Transverse colon (tissue), 4 donors: ENCODE data around the gene PKP3. TPM values are rescaled to one million over a fixed set of nuclear protein-coding genes. Genes with fewer than 3 reads are reported as not detected.

Experiments
- DNase-seq: peaks from one replicate; pipeline ENCODE4 v3.0.0-alpha.2; 2019
- H3K27ac ChIP-seq, 4 donors: fragments of 200-600 bp; sonication (generic); 2 replicates each; pipeline ENCODE4 v1.5.1; 2016 to 2018; ENCODE audit warnings: inconsistent platforms in 4 of 4
- H3K27me3 ChIP-seq: fragments of 200-600 bp; sonication (generic); 2 replicates; pipeline ENCODE4 v1.5.1; 2017; ENCODE audit warnings: inconsistent platforms
- H3K36me3 ChIP-seq, 4 donors: fragments of 200-600 bp; sonication (generic); 2 replicates each; pipeline ENCODE4 v1.5.1; 2017 to 2019; ENCODE audit warnings: inconsistent platforms in 4 of 4
- H3K4me1 ChIP-seq, 4 donors: fragments of 200-600 bp; sonication (generic); 2 replicates each; pipeline ENCODE4 v1.5.1; 2017 to 2020; ENCODE audit warnings: inconsistent platforms in 4 of 4
- H3K4me3 ChIP-seq, 4 donors: fragments of 200-600 bp; sonication (generic); 1 replicate in 1 of 4; 2 replicates in 3 of 4; pipeline versions ENCODE4 v1.5.1 to v1.6.1; 2017 to 2019; ENCODE audit warnings: inconsistent platforms in 4 of 4
- H3K9me3 ChIP-seq, 2 donors: fragments of 200-600 bp; sonication (generic); 2 replicates each; pipeline ENCODE4 v1.5.1; 2017 to 2019; ENCODE audit warnings: inconsistent platforms in 2 of 2
- CTCF ChIP-seq, 5 experiments: fragments of 200-600 bp in 3 of 5; fragments of 450-650 bp in 2 of 5; sonication (generic) in 3 of 5; IDR thresholded peaks; 1 replicate in 2 of 5; 2 replicates in 3 of 5; pipeline ENCODE4 v1.5.1; 2016 to 2017; ENCODE audit warnings: antibody characterized with exemption in 5 of 5, inconsistent platforms in 3 of 5, mild to moderate bottlenecking in 2 of 5, moderate library complexity in 1 of 5
- EP300 ChIP-seq: sonication (generic); formaldehyde crosslinking; IDR thresholded peaks from one replicate; pipeline ENCODE4 v1.6.1; 2017; ENCODE audit warnings: antibody characterized with exemption, low read depth
- POLR2A ChIP-seq: fragments of 450-650 bp; IDR thresholded peaks from one replicate; pipeline ENCODE4 v1.6.1; 2016; ENCODE audit warnings: antibody characterized with exemption, mild to moderate bottlenecking, moderate library complexity
- POLR2AphosphoS5 ChIP-seq, 3 donors: sonication (generic); formaldehyde crosslinking; IDR thresholded peaks; one replicate each; pipeline ENCODE4 v1.6.1; 2016; ENCODE audit warnings: antibody characterized with exemption in 3 of 3
- WGBS, 2 donors: methylation state at CpG; one replicate each; pipeline ENCODE4 v1.1.5; 2018; ENCODE audit warnings: low coverage in 1 of 2; 5-methylcytosine and 5-hydroxymethylcytosine counted together
- in situ Hi-C, 4 donors: fragments of 200-750 bp; cut with MboI; loops; one replicate each; pipeline versions ENCODE4 v1.15.0 to v1.15.1; 2017; ENCODE audit warnings: low sequenced_read_pairs in 3 of 4, low pct_ligation_motif_present in 1 of 4, low pct_unique_long_range_greater_than_20kb in 1 of 4
- intact Hi-C: fragments of 100-400 bp; cut with DNase I; formaldehyde crosslinking; loops from one replicate; pipeline ENCODE4 v1.15.1; 2023; ENCODE audit warnings: low total_unique reads
- total RNA-seq, 4 donors: library from RNA; depleted of rRNA; stranded (reverse); fragments of >200 nt; gene quantifications; one replicate each; pipeline ENCODE4 v1.1.0, GENCODE V29; 2016

The PKP3 gene
- total RNA-seq, 4 donors from 2014 or later = 159 to 359 (median 200) TPM

GRCh38 chr11:383431-383830 is 10.6 kb upstream of the PKP3 start:
- intact Hi-C loops = no loop called here
- no peaks in the 10 kb centered on the region for H3K9me3 ChIP-seq
- no peak for DNase-seq
- H3K27ac ChIP-seq = no peak overlapping the region
- no peaks in the 10 kb centered on the region for H3K4me1 ChIP-seq
- H3K36me3 ChIP-seq = no peaks in the 10 kb centered on the region
- TF ChIP-seq CTCF (IDR thresholded peaks at IDR 0.05) = no peak
- TF ChIP-seq POLR2AphosphoS5 (IDR thresholded peaks at IDR 0.05) = no peak
- TF ChIP-seq EP300 = no peak
- TF ChIP-seq POLR2A = no peak
- WGBS, 2 donors = 79 to 95% methylated on average over 4 to 14 of the region's 14 CpGs
- in situ Hi-C loops = no loop called here
- H3K4me3 ChIP-seq = no peak overlapping the region
- H3K27me3 ChIP-seq = no peaks in the 10 kb centered on the region

GRCh38 chr11:384511-384910 is 9.5 kb upstream of the PKP3 start:
- TF ChIP-seq CTCF (IDR thresholded peaks at IDR 0.05) (no peak), POLR2AphosphoS5 (IDR thresholded peaks at IDR 0.05) (no peak), POLR2A (no peak), EP300 (no peak)
- Histone ChIP-seq H3K27me3 (no peaks in the 10 kb centered on the region), H3K27ac (no peak overlapping the region), H3K9me3 (no peaks in the 10 kb centered on the region), H3K36me3 (no peaks in the 10 kb centered on the region), H3K4me1 (no peaks in the 10 kb centered on the region), H3K4me3 (no peak overlapping the region)
- DNase-seq = no peak
- intact Hi-C loops = no loop called here
- WGBS, 2 donors = 84% methylated on average over 16 of the region's 16 CpGs; no CpG with 5 or more reads in 1 of the 2 donors
- in situ Hi-C loops = no loop called here

- WGBS, 2 donors = 91% methylated on average over 17 of the region's 19 CpGs; no CpG with 5 or more reads in 1 of the 2 donors
- in situ Hi-C loops (no loop called here), intact Hi-C loops (no loop called here)
- H3K9me3 ChIP-seq = no peaks in the 10 kb centered on the region
- no peaks in the 10 kb centered on the region for H3K36me3 ChIP-seq
- H3K4me3 ChIP-seq = no peak overlapping the region
- TF ChIP-seq POLR2A (no peak), CTCF (IDR thresholded peaks at IDR 0.05) (no peak), POLR2AphosphoS5 (IDR thresholded peaks at IDR 0.05) (no peak), EP300 (no peak)
- DNase-seq = no peak
- H3K27me3 ChIP-seq = no peaks in the 10 kb centered on the region
- H3K27ac ChIP-seq = no peak overlapping the region
- no peaks in the 10 kb centered on the region for H3K4me1 ChIP-seq
Observed at GRCh38 chr11:385594-386351, 8.2 kb upstream of the PKP3 start.

GRCh38 chr11:386483-386882 is 7.5 kb upstream of the PKP3 start:
- Histone ChIP-seq H3K4me3 (no peak overlapping the region), H3K9me3 (no peaks in the 10 kb centered on the region), H3K27ac (no peak overlapping the region), H3K36me3 (no peaks in the 10 kb centered on the region), H3K27me3 (no peaks in the 10 kb centered on the region), H3K4me1 (no peaks in the 10 kb centered on the region)
- 96% methylated on average over 6 of the region's 6 CpGs; no CpG with 5 or more reads in 1 of the 2 donors for WGBS, 2 donors
- DNase-seq = no peak
- intact Hi-C loops = no loop called here
- no peak for TF ChIP-seq POLR2AphosphoS5 (IDR thresholded peaks at IDR 0.05)
- TF ChIP-seq CTCF (IDR thresholded peaks at IDR 0.05) = no peak
- TF ChIP-seq POLR2A = no peak
- TF ChIP-seq EP300 = no peak
- in situ Hi-C loops = no loop called here
